PC-3 (cell line): ENCODE results near the gene SPINK4.

Source experiments
- CTCF ChIP-seq: fragments of 300-600 bp; sonication (generic); conservative IDR thresholded peaks from 2 replicates; pipeline ENCODE4 v1.5.1; 2017; ENCODE audit warnings: antibody characterized with exemption, low read depth, mild to moderate bottlenecking, low read length
- EZH2 ChIP-seq: fragments of 300-600 bp; sonication (generic); IDR thresholded peaks from one replicate; pipeline ENCODE4 v1.6.1; 2017; ENCODE audit warnings: antibody characterized with exemption, mild to moderate bottlenecking, low read length; ENCODE audit not compliant: unreplicated experiment
- EZH2phosphoT487 ChIP-seq: fragments of 300-600 bp; sonication (generic); IDR thresholded peaks from 2 replicates; pipeline ENCODE4 v1.6.1; 2018; ENCODE audit warnings: mild to moderate bottlenecking, antibody characterized with exemption, low read length, borderline replicate concordance

DNA sequence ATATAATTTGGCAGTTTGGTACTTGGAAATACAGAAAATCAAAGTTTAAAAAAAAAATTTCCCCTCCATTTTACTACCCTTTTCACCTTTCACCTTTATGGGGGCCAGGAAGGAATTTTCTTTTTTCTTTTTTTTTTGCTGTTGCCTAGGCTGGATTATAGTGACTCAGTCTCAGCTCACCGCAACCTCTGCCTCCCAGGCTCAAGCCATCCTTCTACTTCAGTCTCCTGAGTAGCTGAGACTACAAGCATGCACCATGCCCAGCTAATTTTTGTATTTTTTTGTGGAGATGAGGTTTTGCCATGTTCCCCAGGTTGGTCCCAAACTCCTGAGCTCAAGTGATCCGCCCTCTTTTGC, 34.0 kb downstream of the SPINK4 start:
- TF ChIP-seq EZH2 (no peak), CTCF (no peak), EZH2phosphoT487 (no peak)
